Adrenal gland (tissue), 5 donors: ENCODE results near the gene SORBS1.

Source experiments
- POLR2A ChIP-seq, 2 donors: fragments of 450-650 bp; IDR thresholded peaks; one replicate each; pipeline ENCODE4 v1.6.1; 2017; ENCODE audit warnings: antibody characterized with exemption in 2 of 2, mild to moderate bottlenecking in 2 of 2, moderate library complexity in 1 of 2
- TF ChIP-seq, protein P1 (sequence below), 6 experiments: fragments of 450-650 bp in 4 of 6; fragments of 200-600 bp in 2 of 6; sonication (generic) in 1 of 6; IDR thresholded peaks; 1 replicate in 5 of 6; 2 replicates in 1 of 6; pipeline versions ENCODE4 v1.5.1 to v1.8.0; 2016 to 2021; ENCODE audit warnings: antibody characterized with exemption in 6 of 6, mild to moderate bottlenecking in 2 of 6, moderate library complexity in 1 of 6
- donor health status: DM: no; HTN: no; CAD: no.

DNA sequence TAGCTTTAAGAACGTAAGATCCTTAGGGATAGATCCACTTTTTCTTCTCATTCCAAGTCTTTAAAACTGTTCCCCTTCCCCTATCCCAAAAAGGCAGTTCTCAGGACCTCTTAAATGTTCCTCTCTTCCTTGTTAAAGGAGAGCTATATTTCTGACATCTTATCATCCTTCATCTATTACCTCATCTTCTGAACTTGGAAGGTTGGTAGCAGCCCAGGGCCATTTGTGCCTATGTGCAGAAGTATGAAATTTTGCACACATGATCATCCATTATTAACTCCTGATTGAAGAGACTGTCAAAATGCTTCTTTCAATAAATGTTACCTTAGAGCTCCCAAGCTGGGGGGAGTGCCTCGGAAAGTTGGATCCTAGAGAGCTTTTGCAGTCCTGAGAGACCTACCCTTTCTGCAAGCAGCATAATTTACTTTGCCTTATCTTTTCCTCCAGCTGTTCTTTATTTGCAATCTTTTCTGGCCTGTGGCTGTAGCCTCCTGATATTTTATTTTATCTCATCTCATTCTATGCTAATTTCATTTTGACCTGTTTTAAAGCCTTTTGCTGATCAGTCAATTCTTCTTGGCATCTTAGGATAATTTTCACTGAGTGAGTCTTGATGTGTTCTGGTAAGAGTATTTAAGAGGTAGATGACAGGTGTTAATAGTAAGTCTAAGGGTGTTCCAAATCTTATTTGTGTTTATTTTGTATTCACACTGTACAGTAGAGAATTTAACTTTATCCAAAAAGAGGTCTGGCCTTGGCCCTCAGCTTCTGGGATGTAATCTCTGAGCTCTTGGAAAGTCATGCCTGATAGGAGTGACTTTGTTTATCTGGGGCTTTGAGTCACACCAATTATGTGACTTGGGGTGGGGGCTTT lies 135.3 kb downstream of the SORBS1 start:
- TF ChIP-seq, protein P1, sequence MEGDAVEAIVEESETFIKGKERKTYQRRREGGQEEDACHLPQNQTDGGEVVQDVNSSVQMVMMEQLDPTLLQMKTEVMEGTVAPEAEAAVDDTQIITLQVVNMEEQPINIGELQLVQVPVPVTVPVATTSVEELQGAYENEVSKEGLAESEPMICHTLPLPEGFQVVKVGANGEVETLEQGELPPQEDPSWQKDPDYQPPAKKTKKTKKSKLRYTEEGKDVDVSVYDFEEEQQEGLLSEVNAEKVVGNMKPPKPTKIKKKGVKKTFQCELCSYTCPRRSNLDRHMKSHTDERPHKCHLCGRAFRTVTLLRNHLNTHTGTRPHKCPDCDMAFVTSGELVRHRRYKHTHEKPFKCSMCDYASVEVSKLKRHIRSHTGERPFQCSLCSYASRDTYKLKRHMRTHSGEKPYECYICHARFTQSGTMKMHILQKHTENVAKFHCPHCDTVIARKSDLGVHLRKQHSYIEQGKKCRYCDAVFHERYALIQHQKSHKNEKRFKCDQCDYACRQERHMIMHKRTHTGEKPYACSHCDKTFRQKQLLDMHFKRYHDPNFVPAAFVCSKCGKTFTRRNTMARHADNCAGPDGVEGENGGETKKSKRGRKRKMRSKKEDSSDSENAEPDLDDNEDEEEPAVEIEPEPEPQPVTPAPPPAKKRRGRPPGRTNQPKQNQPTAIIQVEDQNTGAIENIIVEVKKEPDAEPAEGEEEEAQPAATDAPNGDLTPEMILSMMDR (IDR thresholded peaks at IDR 0.05) = no peak
- TF ChIP-seq POLR2A (IDR thresholded peaks at IDR 0.05) = no peak
